Loucy (cell line): ENCODE results near the gene ANO8.
A peak's percentile ranks its signal among the peaks of the same experiment; 100 is the strongest.

Experiments
- H2AFZ ChIP-seq: fragments of 200-600 bp; sonication (generic); 2 replicates; pipeline ENCODE4 v1.6.0; 2016; ENCODE audit warnings: antibody characterized with exemption, mild to moderate bottlenecking, low read length, moderate library complexity
- H3F3A ChIP-seq: fragments of 200-600 bp; 2 replicates; pipeline ENCODE4 v1.6.0; 2016; ENCODE audit warnings: antibody characterized with exemption, low read depth, mild to moderate bottlenecking
- H3K27me3 ChIP-seq: fragments of 200-600 bp; sonication (generic); 2 replicates; pipeline ENCODE4 v1.6.1; 2014; ENCODE audit warnings: low read length, mild to moderate bottlenecking; ENCODE audit not compliant: insufficient read depth, poor library complexity, severe bottlenecking
- H3K36me3 ChIP-seq: fragments of 200-600 bp; sonication (generic); 2 replicates; pipeline ENCODE4 v1.6.1; 2016; ENCODE audit warnings: low read length; ENCODE audit not compliant: insufficient read depth
- H3K4me1 ChIP-seq: fragments of 200-600 bp; sonication (generic); 2 replicates; pipeline ENCODE4 v1.5.1; 2014; ENCODE audit warnings: low read length, mild to moderate bottlenecking; ENCODE audit not compliant: insufficient read depth, poor library complexity, severe bottlenecking
- H3K4me2 ChIP-seq: fragments of 200-600 bp; sonication (generic); 2 replicates; pipeline ENCODE4 v1.6.0; 2014; ENCODE audit warnings: antibody characterized with exemption, low read length, low read depth, mild to moderate bottlenecking; ENCODE audit not compliant: poor library complexity, severe bottlenecking
- H3K4me3 ChIP-seq: fragments of 200-600 bp; sonication (generic); 2 replicates; pipeline ENCODE4 v1.5.1; 2014; ENCODE audit warnings: low read length, mild to moderate bottlenecking, mixed read lengths; ENCODE audit not compliant: poor library complexity, severe bottlenecking
- H3K79me2 ChIP-seq: fragments of 200-600 bp; sonication (generic); 2 replicates; pipeline ENCODE4 v1.6.1; 2014; ENCODE audit warnings: low read length; ENCODE audit not compliant: insufficient read depth
- H3K9ac ChIP-seq: fragments of 200-600 bp; sonication (generic); 2 replicates; pipeline ENCODE4 v1.6.0; 2014; ENCODE audit warnings: mild to moderate bottlenecking, low read depth, low read length, moderate library complexity; ENCODE audit not compliant: poor library complexity, severe bottlenecking
- H3K9me2 ChIP-seq: fragments of 200-600 bp; sonication (generic); replicated peaks from 2 replicates; pipeline ENCODE4 v1.6.1; 2016; ENCODE audit warnings: low read depth, low read length, mixed read lengths
- H3K9me3 ChIP-seq: fragments of 200-600 bp; sonication (generic); 2 replicates; pipeline ENCODE4 v1.6.1; 2014; ENCODE audit warnings: mild to moderate bottlenecking, antibody characterized with exemption, low read length, low read depth; ENCODE audit not compliant: insufficient read depth
- H4K20me1 ChIP-seq: fragments of 200-600 bp; sonication (generic); 2 replicates; pipeline ENCODE4 v1.6.0; 2014; ENCODE audit warnings: antibody characterized with exemption, low read length, mild to moderate bottlenecking; ENCODE audit not compliant: insufficient read depth, poor library complexity, severe bottlenecking
- EZH2phosphoT487 ChIP-seq: fragments of 200-600 bp; IDR thresholded peaks from 2 replicates; pipeline ENCODE4 v1.6.1; 2018; ENCODE audit warnings: antibody characterized with exemption, mild to moderate bottlenecking, moderate library complexity, borderline replicate concordance
- TF ChIP-seq, protein P1 (sequence below): fragments of 200-600 bp; sonication (generic); conservative IDR thresholded peaks from 2 replicates; pipeline ENCODE4 v1.5.1; 2014; ENCODE audit warnings: mild to moderate bottlenecking, antibody characterized with exemption, low read length

Gene ANO8

DNA sequence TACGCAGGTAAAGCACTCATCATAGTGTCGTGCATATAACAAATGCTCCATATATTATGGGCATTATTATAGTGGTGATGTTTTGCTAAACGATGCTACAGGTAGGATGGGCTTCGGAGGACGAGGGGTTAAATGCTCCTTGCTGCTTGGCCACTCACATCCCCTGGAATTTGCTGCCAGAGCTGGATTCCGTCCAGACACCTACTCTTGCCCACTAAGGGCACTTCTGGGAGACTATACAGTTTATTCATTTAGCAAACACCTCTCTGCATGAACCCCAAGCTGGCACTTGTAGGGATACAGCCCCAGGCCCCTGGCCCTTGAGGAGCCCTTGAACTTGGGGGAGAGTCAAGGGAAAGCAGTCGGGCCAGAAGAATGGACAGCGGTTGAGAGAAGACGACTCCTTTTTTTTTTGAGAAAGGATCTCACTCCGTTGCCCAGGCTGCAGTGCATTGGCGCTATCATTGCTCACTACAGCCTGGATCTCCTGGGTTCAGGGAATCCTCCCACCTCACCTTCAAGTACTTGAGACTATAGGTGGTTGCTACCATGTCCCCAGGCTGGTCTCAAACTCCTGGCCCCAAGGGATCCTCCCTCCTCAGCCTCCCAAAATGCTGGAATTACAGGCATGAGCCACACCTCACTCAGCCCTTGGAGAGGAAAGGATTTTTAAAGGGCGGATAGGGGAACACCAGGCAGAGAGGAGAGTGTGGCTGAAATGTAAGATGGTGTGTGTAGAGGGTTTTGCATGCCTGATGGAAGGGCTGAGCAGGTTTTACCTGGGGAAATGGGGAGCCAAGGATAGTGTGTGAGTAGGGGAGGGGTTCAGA, 30.1 kb downstream of the ANO8 start:
- Histone ChIP-seq H3K4me2 (peak overlapping the region; percentile 40), H3K9me3 (no peaks in the 10 kb centered on the region), H3F3A (peaks cover 9% of the 10 kb centered on the region; the same call in 1 of the 2 replicates), H3K79me2 (peaks cover 42% of the 10 kb centered on the region), H3K4me3 (peak overlapping the region; percentile 27), H3K36me3 (no peaks in the 10 kb centered on the region), H3K9me2 (no peaks in the 10 kb centered on the region), H3K4me1 (peaks cover 30% of the 10 kb centered on the region), H4K20me1 (peaks cover 2% of the 10 kb centered on the region), H3K9ac (peak overlapping the region; percentile 49), H2AFZ (no peak overlapping the region), H3K27me3 (peaks cover 2% of the 10 kb centered on the region)
- TF ChIP-seq, protein P1, sequence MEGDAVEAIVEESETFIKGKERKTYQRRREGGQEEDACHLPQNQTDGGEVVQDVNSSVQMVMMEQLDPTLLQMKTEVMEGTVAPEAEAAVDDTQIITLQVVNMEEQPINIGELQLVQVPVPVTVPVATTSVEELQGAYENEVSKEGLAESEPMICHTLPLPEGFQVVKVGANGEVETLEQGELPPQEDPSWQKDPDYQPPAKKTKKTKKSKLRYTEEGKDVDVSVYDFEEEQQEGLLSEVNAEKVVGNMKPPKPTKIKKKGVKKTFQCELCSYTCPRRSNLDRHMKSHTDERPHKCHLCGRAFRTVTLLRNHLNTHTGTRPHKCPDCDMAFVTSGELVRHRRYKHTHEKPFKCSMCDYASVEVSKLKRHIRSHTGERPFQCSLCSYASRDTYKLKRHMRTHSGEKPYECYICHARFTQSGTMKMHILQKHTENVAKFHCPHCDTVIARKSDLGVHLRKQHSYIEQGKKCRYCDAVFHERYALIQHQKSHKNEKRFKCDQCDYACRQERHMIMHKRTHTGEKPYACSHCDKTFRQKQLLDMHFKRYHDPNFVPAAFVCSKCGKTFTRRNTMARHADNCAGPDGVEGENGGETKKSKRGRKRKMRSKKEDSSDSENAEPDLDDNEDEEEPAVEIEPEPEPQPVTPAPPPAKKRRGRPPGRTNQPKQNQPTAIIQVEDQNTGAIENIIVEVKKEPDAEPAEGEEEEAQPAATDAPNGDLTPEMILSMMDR: no peak
- no peak for TF ChIP-seq EZH2phosphoT487

DNA sequence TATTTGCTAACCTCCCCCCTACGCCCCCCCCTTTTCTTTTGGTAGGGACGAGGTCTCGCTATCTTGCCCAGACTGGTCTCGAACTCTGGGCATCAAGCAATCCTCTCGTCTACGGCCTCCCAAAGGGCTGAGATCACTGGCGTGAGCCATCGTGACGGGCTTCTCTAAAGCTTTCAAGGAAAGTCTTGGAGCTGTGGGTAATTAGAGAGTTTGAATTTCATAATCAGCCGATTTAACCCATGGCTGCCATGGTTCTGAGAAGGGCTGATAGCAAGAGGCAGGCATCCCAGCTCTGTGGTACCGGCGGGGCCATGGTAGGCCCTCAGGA, 30.8 kb downstream of the ANO8 start:
- no peaks in the 10 kb centered on the region for H3K9me2 ChIP-seq
- peaks cover 39% of the 10 kb centered on the region for H3K79me2 ChIP-seq
- H3K4me1 ChIP-seq: peaks cover 30% of the 10 kb centered on the region
- peak overlapping the region; percentile 56 for H3K4me2 ChIP-seq
- H3K4me3 ChIP-seq: peak overlapping the region; percentile 77
- H4K20me1 ChIP-seq: no peaks in the 10 kb centered on the region
- no peaks in the 10 kb centered on the region for H3K9me3 ChIP-seq
- peak overlapping the region; percentile 44; the same call in 1 of the 2 replicates for H2AFZ ChIP-seq
- no peaks in the 10 kb centered on the region for H3K27me3 ChIP-seq
- no peaks in the 10 kb centered on the region for H3K36me3 ChIP-seq
- peak overlapping the region; percentile 55 for H3K9ac ChIP-seq
- H3F3A ChIP-seq: peaks cover 9% of the 10 kb centered on the region; the same call in 1 of the 2 replicates
- TF ChIP-seq, protein P1: no peak
- no peak for TF ChIP-seq EZH2phosphoT487

DNA sequence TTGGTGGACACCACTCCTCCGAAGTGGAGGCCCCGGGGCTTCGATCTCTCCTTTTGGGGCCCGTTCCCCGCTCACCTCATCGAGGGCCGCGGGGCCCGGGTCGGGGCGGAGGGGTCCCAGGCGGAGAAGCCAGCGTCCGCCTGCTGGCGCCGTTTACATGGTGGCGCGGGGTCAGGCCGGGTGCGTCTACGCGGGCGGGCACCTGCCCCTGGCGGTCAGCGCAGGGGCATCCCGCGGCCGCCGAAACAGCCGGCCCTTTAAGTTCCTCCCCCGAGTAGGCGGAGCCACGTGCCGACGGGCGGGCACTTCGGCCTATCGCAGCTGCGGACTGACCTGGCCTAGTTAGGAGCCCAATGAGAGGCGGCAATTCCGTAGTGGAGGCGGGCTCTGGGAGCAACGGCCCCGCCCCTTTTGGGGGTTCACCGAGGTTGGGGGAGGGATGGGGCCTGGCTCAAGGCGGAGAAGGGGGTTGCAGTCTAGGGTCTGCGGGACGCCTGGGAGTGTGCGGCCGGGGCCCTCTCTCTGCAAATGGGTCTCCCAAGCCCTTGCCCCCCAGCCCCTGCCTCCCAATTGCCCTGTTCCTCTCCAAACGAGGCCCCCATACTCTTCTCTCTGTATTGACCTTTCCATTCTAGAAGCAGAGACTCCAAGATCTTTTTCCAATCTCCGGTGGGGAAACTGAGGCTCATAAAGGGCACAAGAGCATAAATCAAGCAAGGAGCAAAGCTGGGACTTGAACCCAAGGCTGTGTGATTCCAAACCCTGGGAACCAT, 31.3 kb downstream of the ANO8 start, which contains the start of gene ABHD8:
Gene ABHD8 (minus strand): TSS at position 259 of the 773 bp plus-strand sequence. CDS start 1,809 bp downstream, outside the sequence.
- Histone ChIP-seq H3K4me1 (peaks cover 30% of the 10 kb centered on the region), H4K20me1 (no peaks in the 10 kb centered on the region), H3K4me3 (peak within 1 kb of the TSS; percentile 77), H3K9ac (peak within 1 kb of the TSS; percentile 83), H3F3A (peaks cover 9% of the 10 kb centered on the region; the same call in 1 of the 2 replicates), H3K27me3 (no peaks in the 10 kb centered on the region), H3K36me3 (no peaks in the 10 kb centered on the region), H3K4me2 (peak within 1 kb of the TSS; percentile 83), H3K79me2 (peaks cover 39% of the 10 kb centered on the region), H2AFZ (peak within 1 kb of the TSS; percentile 77), H3K9me3 (no peaks in the 10 kb centered on the region), H3K9me2 (no peaks in the 10 kb centered on the region)
- no peak for TF ChIP-seq EZH2phosphoT487
- TF ChIP-seq, protein P1: peak; percentile 53
